Bronchial epithelial cell (primary cell): ENCODE results near the gene DKKL1. TPM values are rescaled to one million over a fixed set of nuclear protein-coding genes. Genes with fewer than 3 reads are reported as not detected.

Source experiments
- DNase-seq: peaks from one replicate; pipeline ENCODE4 v3.0.0-alpha.2; 2010; ENCODE audit warnings: low read depth
- FAIRE-seq: peaks from 2 replicates; lab custom pipeline; 2011; peaks lifted over from hg19 to GRCh38; lab: Jason Lieb, UNC
- H3K27me3 ChIP-seq: 2 replicates; pipeline ENCODE4 v1.5.1; 2011; ENCODE audit warnings: low read length; ENCODE audit not compliant: control insufficient read depth, insufficient read depth
- H3K36me3 ChIP-seq: 2 replicates; pipeline ENCODE4 v1.5.1; 2011; ENCODE audit warnings: low read length; ENCODE audit not compliant: control insufficient read depth, insufficient read depth
- H3K4me3 ChIP-seq: 2 replicates; pipeline ENCODE4 v1.5.1; 2011; ENCODE audit warnings: mild to moderate bottlenecking, low read depth, low read length, control low read depth
- CTCF ChIP-seq: IDR thresholded peaks from 2 replicates; pipeline ENCODE4 v1.5.1; 2011; ENCODE audit warnings: mild to moderate bottlenecking, moderate library complexity, low read length, control low read depth, inconsistent platforms; ENCODE audit not compliant: insufficient read depth, severe bottlenecking
- total RNA-seq: library from RNA; depleted of rRNA; stranded (reverse); fragments of >200 nt; gene quantifications from 2 replicates; pipeline ENCODE4 v1.2.1, GENCODE V29; 2014

The DKKL1 gene
- total RNA-seq, 1 donor from 2014 or later, result not detected

DNA sequence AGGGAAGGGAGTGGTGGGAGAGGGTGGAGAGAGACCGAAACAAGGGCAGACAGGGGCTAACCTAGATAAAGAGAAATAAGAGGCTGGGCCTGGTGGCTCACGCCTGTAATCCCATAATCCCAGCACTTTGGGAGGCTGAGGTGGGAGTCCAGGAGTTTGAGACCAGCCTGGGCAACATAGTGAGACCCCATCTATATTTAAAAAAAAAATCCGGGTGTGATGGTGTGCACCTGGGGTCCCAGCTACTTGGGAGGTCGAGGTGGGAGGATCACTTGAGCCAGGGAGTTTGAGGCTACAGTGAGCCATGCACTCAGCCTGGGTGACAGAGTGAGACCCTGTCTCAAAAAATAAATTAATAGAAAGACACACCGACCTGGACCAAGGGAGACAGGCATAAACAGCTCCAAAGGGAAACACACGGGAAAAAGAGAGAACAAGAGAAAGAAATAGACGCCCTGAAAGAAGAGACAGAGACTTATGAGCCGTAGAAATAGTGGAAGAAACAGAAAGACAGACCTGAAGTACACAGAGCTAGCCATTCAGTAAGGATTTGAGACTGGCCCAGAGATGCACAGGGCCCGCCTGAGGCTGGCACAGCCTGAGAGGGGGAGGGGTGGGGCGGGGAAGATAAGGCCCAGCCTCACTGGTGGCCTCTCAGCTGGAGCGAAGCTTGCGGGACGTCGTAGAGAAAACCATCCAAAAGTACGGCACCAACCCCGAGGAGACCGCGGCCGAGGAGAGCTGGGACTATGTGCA, 26.2 kb upstream of the DKKL1 start:
- DNase-seq, result no peak
- peaks cover 7% of the 10 kb centered on the region for H3K36me3 ChIP-seq
- no peak overlapping the region for H3K4me3 ChIP-seq
- no peak for FAIRE-seq
- TF ChIP-seq CTCF, result no peak
- peaks cover 2% of the 10 kb centered on the region for H3K27me3 ChIP-seq

- TF ChIP-seq CTCF, result no peak
- H3K4me3 ChIP-seq, result no peak overlapping the region
- peaks cover 7% of the 10 kb centered on the region for H3K36me3 ChIP-seq
- DNase-seq (no peak), FAIRE-seq (no peak)
- peaks cover 2% of the 10 kb centered on the region for H3K27me3 ChIP-seq
Measured at GRCh38 chr19:49338023-49338677, 25.5 kb upstream of the DKKL1 start.

- peak; percentile 83 for DNase-seq
- Histone ChIP-seq H3K27me3 (peaks cover 2% of the 10 kb centered on the region), H3K36me3 (peaks cover 7% of the 10 kb centered on the region), H3K4me3 (peak overlapping the region; percentile 25)
- peak; percentile 1 for TF ChIP-seq CTCF
- FAIRE-seq, result no peak
Measured at GRCh38 chr19:49338691-49339300, 24.9 kb upstream of the DKKL1 start.

- DNase-seq (peak; percentile 82), FAIRE-seq (no peak)
- H3K36me3 ChIP-seq, result peaks cover 8% of the 10 kb centered on the region
- peaks cover 2% of the 10 kb centered on the region for H3K27me3 ChIP-seq
- peak overlapping the region; percentile 25 for H3K4me3 ChIP-seq
- TF ChIP-seq CTCF, result no peak
Measured at GRCh38 chr19:49339301-49340068, 24.2 kb upstream of the DKKL1 start.

DNA sequence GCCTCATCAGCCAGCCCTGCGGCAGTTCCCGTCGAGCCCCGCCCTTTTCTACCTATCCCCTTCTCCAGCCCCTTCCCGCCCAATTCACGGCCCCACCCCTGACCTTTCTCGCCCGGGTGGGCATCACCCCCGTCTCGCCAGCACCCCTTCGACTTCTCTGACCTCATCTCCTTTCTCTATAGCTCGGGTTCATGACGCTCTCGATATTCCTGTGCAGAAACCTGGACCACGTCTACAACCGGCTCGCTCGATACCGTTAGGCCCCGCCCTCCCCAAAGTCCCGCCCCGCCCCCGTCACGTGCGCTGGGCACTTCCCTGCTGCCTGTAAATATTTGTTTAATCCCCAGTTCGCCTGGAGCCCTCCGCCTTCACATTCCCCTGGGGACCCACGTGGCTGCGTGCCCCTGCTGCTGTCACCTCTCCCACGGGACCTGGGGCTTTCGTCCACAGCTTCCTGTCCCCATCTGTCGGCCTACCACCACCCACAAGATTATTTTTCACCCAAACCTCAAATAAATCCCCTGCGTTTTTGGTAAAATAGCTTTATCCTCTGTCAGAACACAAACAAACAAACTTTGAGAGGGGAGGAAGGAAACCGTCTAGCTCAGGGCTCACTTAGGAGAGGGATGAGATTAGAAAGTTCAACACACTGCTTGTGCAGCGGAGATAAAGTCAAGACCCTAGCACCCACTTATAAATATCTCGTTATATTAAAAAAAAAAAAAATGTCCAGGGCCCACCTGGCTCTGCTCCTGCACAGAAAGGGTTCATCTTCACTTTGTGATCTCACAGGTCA, 23.4 kb upstream of the DKKL1 start:
- FAIRE-seq (no peak), DNase-seq (no peak)
- Histone ChIP-seq H3K27me3 (peaks cover 2% of the 10 kb centered on the region), H3K4me3 (peak overlapping the region; percentile 25), H3K36me3 (peaks cover 8% of the 10 kb centered on the region)
- TF ChIP-seq CTCF, result no peak
